ENCODE measurements around the gene LPO. TPM values are rescaled to one million over a fixed set of nuclear protein-coding genes. Genes with fewer than 3 reads are reported as not detected.

The LPO gene
- total and polyA plus RNA-seq, 2 donors (not counting 3 experiments of a cell fraction or from before 2014, with no cell fraction given) = not detected

DNA sequence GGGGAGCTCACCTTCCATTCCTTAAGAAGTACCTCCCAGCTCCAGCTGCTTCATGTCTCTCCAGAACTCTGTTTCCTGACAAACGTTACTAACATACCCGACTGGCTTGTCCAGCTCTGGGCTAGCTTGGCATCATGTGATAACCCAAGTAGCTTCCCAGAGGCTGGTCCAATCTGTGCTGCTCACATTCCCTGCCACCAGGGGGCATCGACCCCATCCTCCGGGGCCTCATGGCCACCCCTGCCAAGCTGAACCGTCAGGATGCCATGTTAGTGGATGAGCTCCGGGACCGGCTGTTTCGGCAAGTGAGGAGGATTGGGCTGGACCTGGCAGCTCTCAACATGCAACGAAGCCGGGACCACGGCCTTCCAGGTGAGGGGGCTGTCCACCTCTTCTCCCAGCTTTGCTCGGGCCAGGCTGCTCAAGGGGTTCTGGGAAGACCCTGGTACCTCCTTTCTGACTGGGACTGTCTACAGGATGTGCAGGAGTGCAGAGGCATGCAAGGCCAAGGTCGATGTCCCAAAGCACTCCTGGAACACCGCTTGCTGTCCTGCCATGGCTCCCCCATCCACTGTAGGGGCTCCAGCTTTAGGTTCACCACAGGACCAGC lies 38.3 kb upstream of the LPO start:
- Histone ChIP-seq H3K4me2 (ENCODE audit: insufficient read depth, low read length) (no peak overlapping the region), H4K20me1 (replicated peaks; ENCODE audit: control insufficient read depth, extremely low read depth, insufficient read depth, low read length) (no peaks in the 10 kb centered on the region), H3K79me2 (ENCODE audit: control insufficient read depth, insufficient read depth, low read length) (no peaks in the 10 kb centered on the region), H3K9me1 (replicated peaks; ENCODE audit: control insufficient read depth, extremely low read depth, insufficient read depth, low read length) (no peaks in the 10 kb centered on the region), H2AFZ (ENCODE audit: low read depth, low read length) (no peak overlapping the region), H3K27me3 (ENCODE audit: control insufficient read depth in 2 of 2, insufficient read depth in 2 of 2, low read length in 2 of 2) (peaks cover 0 to 3% of the 10 kb centered on the region in 2 experiments), H3K36me3 (ENCODE audit: control insufficient read depth in 2 of 2, extremely low read depth in 1 of 2, insufficient read depth in 2 of 2, low read length in 2 of 2) (no peaks in the 10 kb centered on the region), H3K4me1 (ENCODE audit: control insufficient read depth, extremely low read depth, insufficient read depth, low read length) (no peaks in the 10 kb centered on the region), H3K27ac (ENCODE audit: insufficient read depth, low read depth, low read length) (no peak overlapping the region), H3K9ac (replicated peaks; ENCODE audit: extremely low read depth, insufficient read depth, low read length) (no peak overlapping the region), H3K4me3 (replicated peaks in 1 of 3; ENCODE audit: insufficient read depth in 1 of 3, low read depth in 1 of 3, low read length in 3 of 3) (no peak overlapping the region), H3K9me3 (replicated peaks; ENCODE audit: control insufficient read depth, insufficient read depth, low read length) (no peaks in the 10 kb centered on the region)
- DNase-seq (ENCODE audit: low read depth, low spot score) (peak; percentile 43), FAIRE-seq (peak; percentile 4)
- ChIA-PET POLR2A (no interaction called here), CTCF (interaction anchor here (0.6 to 3.3 kb wide), 17 partner anchors 10 to 250 kb away, joined by 3 to 21 read pairs (median 5); partner anchors contain the start of genes MKS1 and RNF43)
- intact Hi-C loops (cut with micrococcal nuclease) (loop anchor here (1.0 to 5.0 kb wide), 2 partner anchors 47 to 247 kb away; no protein-coding TSS in a partner anchor), dilution Hi-C loops (cut with MboI; ENCODE audit: extremely low pct_ligation_motif_present, low sequenced_read_pairs) (no loop called here)
- TF ChIP-seq, protein P1, sequence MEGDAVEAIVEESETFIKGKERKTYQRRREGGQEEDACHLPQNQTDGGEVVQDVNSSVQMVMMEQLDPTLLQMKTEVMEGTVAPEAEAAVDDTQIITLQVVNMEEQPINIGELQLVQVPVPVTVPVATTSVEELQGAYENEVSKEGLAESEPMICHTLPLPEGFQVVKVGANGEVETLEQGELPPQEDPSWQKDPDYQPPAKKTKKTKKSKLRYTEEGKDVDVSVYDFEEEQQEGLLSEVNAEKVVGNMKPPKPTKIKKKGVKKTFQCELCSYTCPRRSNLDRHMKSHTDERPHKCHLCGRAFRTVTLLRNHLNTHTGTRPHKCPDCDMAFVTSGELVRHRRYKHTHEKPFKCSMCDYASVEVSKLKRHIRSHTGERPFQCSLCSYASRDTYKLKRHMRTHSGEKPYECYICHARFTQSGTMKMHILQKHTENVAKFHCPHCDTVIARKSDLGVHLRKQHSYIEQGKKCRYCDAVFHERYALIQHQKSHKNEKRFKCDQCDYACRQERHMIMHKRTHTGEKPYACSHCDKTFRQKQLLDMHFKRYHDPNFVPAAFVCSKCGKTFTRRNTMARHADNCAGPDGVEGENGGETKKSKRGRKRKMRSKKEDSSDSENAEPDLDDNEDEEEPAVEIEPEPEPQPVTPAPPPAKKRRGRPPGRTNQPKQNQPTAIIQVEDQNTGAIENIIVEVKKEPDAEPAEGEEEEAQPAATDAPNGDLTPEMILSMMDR (IDR thresholded peaks at IDR 0.05; ENCODE audit: extremely low read depth in 1 of 2, insufficient read depth in 1 of 2, low read depth in 1 of 2, low read length in 2 of 2) = peak; percentile 65 to 75
- TF ChIP-seq EZH2 (IDR thresholded peaks at IDR 0.05; ENCODE audit: borderline replicate concordance, low read depth, low read length, severe bottlenecking) = no peak
- BruUV-seq (replicated peaks) = no TSS peak

DNA sequence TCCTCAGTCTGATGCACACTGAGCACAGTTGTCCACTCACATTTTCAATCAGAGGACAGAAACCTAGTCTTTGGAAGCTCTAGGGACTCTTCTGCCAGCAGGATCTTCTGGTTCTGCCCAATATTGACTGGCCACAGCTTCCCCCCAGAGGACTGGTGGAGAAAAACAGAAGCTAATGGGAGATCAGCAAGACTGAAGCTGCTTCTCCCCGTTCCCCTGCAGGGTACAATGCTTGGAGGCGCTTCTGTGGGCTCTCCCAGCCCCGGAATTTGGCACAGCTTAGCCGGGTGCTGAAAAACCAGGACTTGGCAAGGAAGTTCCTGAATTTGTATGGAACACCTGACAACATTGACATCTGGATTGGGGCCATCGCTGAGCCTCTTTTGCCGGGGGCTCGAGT lies 35.5 kb upstream of the LPO start:
- Histone ChIP-seq H3K9ac (replicated peaks; ENCODE audit: extremely low read depth, insufficient read depth, low read length) (no peak overlapping the region), H3K4me2 (ENCODE audit: insufficient read depth, low read length) (no peak overlapping the region), H4K20me1 (replicated peaks; ENCODE audit: control insufficient read depth, extremely low read depth, insufficient read depth, low read length) (no peaks in the 10 kb centered on the region), H2AFZ (ENCODE audit: low read depth, low read length) (no peak overlapping the region), H3K4me1 (ENCODE audit: control insufficient read depth, extremely low read depth, insufficient read depth, low read length) (no peaks in the 10 kb centered on the region), H3K79me2 (ENCODE audit: control insufficient read depth, insufficient read depth, low read length) (no peaks in the 10 kb centered on the region), H3K9me1 (replicated peaks; ENCODE audit: control insufficient read depth, extremely low read depth, insufficient read depth, low read length) (no peaks in the 10 kb centered on the region), H3K27me3 (ENCODE audit: control insufficient read depth in 2 of 2, insufficient read depth in 2 of 2, low read length in 2 of 2) (peaks cover 0 to 3% of the 10 kb centered on the region in 2 experiments), H3K9me3 (replicated peaks; ENCODE audit: control insufficient read depth, insufficient read depth, low read length) (no peaks in the 10 kb centered on the region), H3K36me3 (ENCODE audit: control insufficient read depth in 2 of 2, extremely low read depth in 1 of 2, insufficient read depth in 2 of 2, low read length in 2 of 2) (peaks cover 0 to 6% of the 10 kb centered on the region in 2 experiments), H3K27ac (ENCODE audit: insufficient read depth, low read depth, low read length) (no peak overlapping the region), H3K4me3 (replicated peaks in 1 of 3; ENCODE audit: insufficient read depth in 1 of 3, low read depth in 1 of 3, low read length in 3 of 3) (no peak overlapping the region)
- ChIA-PET CTCF (no interaction called here), POLR2A (no interaction called here)
- FAIRE-seq = no peak
- no TSS peak for BruUV-seq (replicated peaks)
- TF ChIP-seq POLR2A (IDR thresholded peaks at IDR 0.05; ENCODE audit: low read depth, low read length) = no peak
- TF ChIP-seq, protein P1 (IDR thresholded peaks at IDR 0.05; ENCODE audit: extremely low read depth in 1 of 2, insufficient read depth in 1 of 2, low read depth in 1 of 2, low read length in 2 of 2) = no peak
- TF ChIP-seq EZH2 (IDR thresholded peaks at IDR 0.05; ENCODE audit: borderline replicate concordance, low read depth, low read length, severe bottlenecking) = no peak
- dilution Hi-C loops (cut with MboI; ENCODE audit: extremely low pct_ligation_motif_present, low sequenced_read_pairs) = no loop called here
- intact Hi-C loops (cut with micrococcal nuclease) = loop anchor here (5.0 kb wide), 1 partner anchor 44 kb away; no protein-coding TSS in a partner anchor
- no peak for DNase-seq (ENCODE audit: low read depth, low spot score)

Measured in endothelial cell of umbilical vein (primary cell).